ENCODE results near the gene UBFD1.
A peak's percentile ranks its signal among the peaks of the same experiment; 100 is the strongest.

Gene UBFD1

GRCh38 chr16:23584186-23585076, 26.9 kb downstream of the UBFD1 start:
- Histone ChIP-seq H3K36me3 (ENCODE audit: control insufficient read depth, insufficient read depth, low read length) (peaks cover 82% of the 10 kb centered on the region), H3K9me3 (ENCODE audit: control insufficient read depth, insufficient read depth, low read depth, low read length) (no peaks in the 10 kb centered on the region), H3K4me3 (ENCODE audit: low read depth, low read length) (no peak overlapping the region), H3K27me3 (ENCODE audit: control insufficient read depth, insufficient read depth, low read length) (no peaks in the 10 kb centered on the region), H3K27ac (ENCODE audit: low read depth, low read length) (no peak overlapping the region), H3K4me1 (ENCODE audit: control insufficient read depth, insufficient read depth, low read length) (no peaks in the 10 kb centered on the region), H3K9ac (ENCODE audit: low read length) (no peak overlapping the region)

- no peaks in the 10 kb centered on the region for H3K4me1 ChIP-seq (ENCODE audit: control insufficient read depth, insufficient read depth, low read length)
- H3K27me3 ChIP-seq (ENCODE audit: control insufficient read depth, insufficient read depth, low read length), result no peaks in the 10 kb centered on the region
- H3K36me3 ChIP-seq (ENCODE audit: control insufficient read depth, insufficient read depth, low read length), result peaks cover 84% of the 10 kb centered on the region
- no peak overlapping the region for H3K27ac ChIP-seq (ENCODE audit: low read depth, low read length)
- no peaks in the 10 kb centered on the region for H3K9me3 ChIP-seq (ENCODE audit: control insufficient read depth, insufficient read depth, low read depth, low read length)
- H3K9ac ChIP-seq (ENCODE audit: low read length), result no peak overlapping the region
- no peak overlapping the region for H3K4me3 ChIP-seq (ENCODE audit: low read depth, low read length)
These were observed 30.2 kb downstream of the UBFD1 start for GRCh38 chr16:23587726-23588125.

- Histone ChIP-seq H3K36me3 (ENCODE audit: control insufficient read depth, insufficient read depth, low read length) (peaks cover 86% of the 10 kb centered on the region), H3K9me3 (ENCODE audit: control insufficient read depth, insufficient read depth, low read depth, low read length) (no peaks in the 10 kb centered on the region), H3K9ac (ENCODE audit: low read length) (no peak overlapping the region), H3K4me3 (ENCODE audit: low read depth, low read length) (no peak overlapping the region), H3K4me1 (ENCODE audit: control insufficient read depth, insufficient read depth, low read length) (no peaks in the 10 kb centered on the region), H3K27ac (ENCODE audit: low read depth, low read length) (no peak overlapping the region), H3K27me3 (ENCODE audit: control insufficient read depth, insufficient read depth, low read length) (no peaks in the 10 kb centered on the region)
These were observed 32.7 kb downstream of the UBFD1 start for GRCh38 chr16:23590181-23590580.

GRCh38 chr16:23594186-23594585, 36.7 kb downstream of the UBFD1 start:
- H3K4me1 ChIP-seq (ENCODE audit: control insufficient read depth, insufficient read depth, low read length), result peaks cover 15% of the 10 kb centered on the region
- peak overlapping the region; percentile 22 for H3K9ac ChIP-seq (ENCODE audit: low read length)
- no peaks in the 10 kb centered on the region for H3K27me3 ChIP-seq (ENCODE audit: control insufficient read depth, insufficient read depth, low read length)
- no peaks in the 10 kb centered on the region for H3K9me3 ChIP-seq (ENCODE audit: control insufficient read depth, insufficient read depth, low read depth, low read length)
- H3K27ac ChIP-seq (ENCODE audit: low read depth, low read length), result no peak overlapping the region
- no peak overlapping the region for H3K4me3 ChIP-seq (ENCODE audit: low read depth, low read length)
- peaks cover 48% of the 10 kb centered on the region for H3K36me3 ChIP-seq (ENCODE audit: control insufficient read depth, insufficient read depth, low read length)

- Histone ChIP-seq H3K9me3 (ENCODE audit: control insufficient read depth, insufficient read depth, low read depth, low read length) (no peaks in the 10 kb centered on the region), H3K9ac (ENCODE audit: low read length) (peak overlapping the region; percentile 94), H3K27me3 (ENCODE audit: control insufficient read depth, insufficient read depth, low read length) (no peaks in the 10 kb centered on the region), H3K4me1 (ENCODE audit: control insufficient read depth, insufficient read depth, low read length) (peaks cover 17% of the 10 kb centered on the region), H3K4me3 (ENCODE audit: low read depth, low read length) (peak overlapping the region; percentile 96), H3K36me3 (ENCODE audit: control insufficient read depth, insufficient read depth, low read length) (peaks cover 36% of the 10 kb centered on the region), H3K27ac (ENCODE audit: low read depth, low read length) (peak overlapping the region; percentile 96)
These were observed 37.9 kb downstream of the UBFD1 start for GRCh38 chr16:23595246-23595950.

GRCh38 chr16:23595951-23596720, 38.6 kb downstream of the UBFD1 start, which contains the start of gene NDUFAB1:
Gene NDUFAB1 (minus strand): TSS chr16:23596316. CDS start chr16:23596290, 26 bp downstream.
- Histone ChIP-seq H3K27me3 (ENCODE audit: control insufficient read depth, insufficient read depth, low read length) (no peaks in the 10 kb centered on the region), H3K4me1 (ENCODE audit: control insufficient read depth, insufficient read depth, low read length) (peaks cover 24% of the 10 kb centered on the region), H3K4me3 (ENCODE audit: low read depth, low read length) (peak within 1 kb of the TSS; percentile 96), H3K27ac (ENCODE audit: low read depth, low read length) (peak within 1 kb of the TSS; percentile 96), H3K9ac (ENCODE audit: low read length) (peak within 1 kb of the TSS; percentile 94), H3K9me3 (ENCODE audit: control insufficient read depth, insufficient read depth, low read depth, low read length) (no peaks in the 10 kb centered on the region), H3K36me3 (ENCODE audit: control insufficient read depth, insufficient read depth, low read length) (peaks cover 32% of the 10 kb centered on the region)

GRCh38 chr16:23597003-23597756, 39.7 kb downstream of the UBFD1 start:
- H3K9ac ChIP-seq (ENCODE audit: low read length), result peak overlapping the region; percentile 50
- peak overlapping the region; percentile 1; the same call in 1 of the 2 replicates for H3K27ac ChIP-seq (ENCODE audit: low read depth, low read length)
- peaks cover 29% of the 10 kb centered on the region for H3K36me3 ChIP-seq (ENCODE audit: control insufficient read depth, insufficient read depth, low read length)
- peak overlapping the region; percentile 96; the same call in 1 of the 2 replicates for H3K4me3 ChIP-seq (ENCODE audit: low read depth, low read length)
- peaks cover 24% of the 10 kb centered on the region for H3K4me1 ChIP-seq (ENCODE audit: control insufficient read depth, insufficient read depth, low read length)
- H3K27me3 ChIP-seq (ENCODE audit: control insufficient read depth, insufficient read depth, low read length), result no peaks in the 10 kb centered on the region
- no peaks in the 10 kb centered on the region for H3K9me3 ChIP-seq (ENCODE audit: control insufficient read depth, insufficient read depth, low read depth, low read length)

- H3K36me3 ChIP-seq (ENCODE audit: control insufficient read depth, insufficient read depth, low read length), result peaks cover 64% of the 10 kb centered on the region
These were observed 50.2 kb downstream of the UBFD1 start for GRCh38 chr16:23607726-23608125.

GRCh38 chr16:23608194-23608593, 50.7 kb downstream of the UBFD1 start:
- peaks cover 61% of the 10 kb centered on the region for H3K36me3 ChIP-seq (ENCODE audit: control insufficient read depth, insufficient read depth, low read length)
- H3K9me3 ChIP-seq (ENCODE audit: control insufficient read depth, insufficient read depth, low read depth, low read length), result no peaks in the 10 kb centered on the region
- H3K27me3 ChIP-seq (ENCODE audit: control insufficient read depth, insufficient read depth, low read length), result no peaks in the 10 kb centered on the region
- no peaks in the 10 kb centered on the region for H3K4me1 ChIP-seq (ENCODE audit: control insufficient read depth, insufficient read depth, low read length)
- no peak overlapping the region for H3K27ac ChIP-seq (ENCODE audit: low read depth, low read length)
- no peak overlapping the region for H3K9ac ChIP-seq (ENCODE audit: low read length)
- no peak overlapping the region for H3K4me3 ChIP-seq (ENCODE audit: low read depth, low read length)

More at GRCh38 chr16:23607726-23608125, 50.2 kb downstream of the UBFD1 start:
- H3K27me3 ChIP-seq (ENCODE audit: control insufficient read depth, insufficient read depth, low read length), result no peaks in the 10 kb centered on the region
- no peaks in the 10 kb centered on the region for H3K4me1 ChIP-seq (ENCODE audit: control insufficient read depth, insufficient read depth, low read length)
- H3K9me3 ChIP-seq (ENCODE audit: control insufficient read depth, insufficient read depth, low read depth, low read length), result no peaks in the 10 kb centered on the region
- no peak overlapping the region for H3K27ac ChIP-seq (ENCODE audit: low read depth, low read length)
- no peak overlapping the region for H3K4me3 ChIP-seq (ENCODE audit: low read depth, low read length)
- no peak overlapping the region for H3K9ac ChIP-seq (ENCODE audit: low read length)

GRCh38 chr16:23609929-23610328, 52.4 kb downstream of the UBFD1 start:
- no peak overlapping the region for H3K27ac ChIP-seq (ENCODE audit: low read depth, low read length)
- H3K9me3 ChIP-seq (ENCODE audit: control insufficient read depth, insufficient read depth, low read depth, low read length), result no peaks in the 10 kb centered on the region
- H3K9ac ChIP-seq (ENCODE audit: low read length), result no peak overlapping the region
- peaks cover 60% of the 10 kb centered on the region for H3K36me3 ChIP-seq (ENCODE audit: control insufficient read depth, insufficient read depth, low read length)
- no peaks in the 10 kb centered on the region for H3K4me1 ChIP-seq (ENCODE audit: control insufficient read depth, insufficient read depth, low read length)
- no peak overlapping the region for H3K4me3 ChIP-seq (ENCODE audit: low read depth, low read length)
- no peaks in the 10 kb centered on the region for H3K27me3 ChIP-seq (ENCODE audit: control insufficient read depth, insufficient read depth, low read length)

All from HUES6 (cell line).